GM12878 (cell line): ENCODE results near the gene CKAP2. TPM values are rescaled to one million over a fixed set of nuclear protein-coding genes. Genes with fewer than 3 reads are reported as not detected.

Experiments
- CBFB ChIP-seq: IDR thresholded peaks from 2 replicates; pipeline ENCODE4 v1.6.1; 2016; ENCODE audit warnings: antibody characterized with exemption, low read depth
- CBX3 ChIP-seq: fragments of 200-600 bp; sonication (generic); IDR thresholded peaks from 2 replicates; pipeline ENCODE4 v1.6.1; 2016; ENCODE audit warnings: low read depth, borderline replicate concordance
- CEBPB ChIP-seq, 2 experiments: fragments of 150-350 bp in 1 of 2; IDR thresholded peaks; 2 replicates each; pipeline ENCODE4 v1.6.1; 2012 to 2014; ENCODE audit warnings: low read depth in 2 of 2, low read length in 2 of 2, borderline replicate concordance in 1 of 2, inconsistent platforms in 1 of 2
- CHD1 ChIP-seq: IDR thresholded peaks from 2 replicates; pipeline ENCODE4 v1.6.1; 2012; ENCODE audit warnings: low read depth, low read length, improper control_type of control experiment
- CREM ChIP-seq: IDR thresholded peaks from 2 replicates; pipeline ENCODE4 v1.6.1; 2014; ENCODE audit warnings: antibody characterized with exemption, low read depth
- EP300 ChIP-seq, 2 experiments: fragments of 150-350 bp in 1 of 2; IDR thresholded peaks; 2 replicates each; pipeline ENCODE4 v1.6.1; 2011 to 2012; ENCODE audit warnings: low read depth in 2 of 2, low read length in 2 of 2, borderline replicate concordance in 1 of 2, improper control_type of control experiment in 1 of 2, inconsistent platforms in 1 of 2; ENCODE audit not compliant: control insufficient read depth in 1 of 2
- HDGF ChIP-seq: fragments of 450-650 bp; IDR thresholded peaks from 2 replicates; pipeline ENCODE4 v1.6.1; 2016; ENCODE audit warnings: antibody characterized with exemption
- HSF1 ChIP-seq: fragments of 150-350 bp; IDR thresholded peaks from 2 replicates; pipeline ENCODE4 v1.6.1; 2014; ENCODE audit warnings: mild to moderate bottlenecking, low read depth, low read length
- JUND ChIP-seq: IDR thresholded peaks from 2 replicates; pipeline ENCODE4 v1.6.1; 2012; ENCODE audit warnings: low read depth, mild to moderate bottlenecking, low read length, improper control_type of control experiment, moderate library complexity
- MTA2 ChIP-seq: fragments of 450-650 bp; IDR thresholded peaks from 2 replicates; pipeline ENCODE4 v1.6.1; 2016; ENCODE audit warnings: low read depth, mild to moderate bottlenecking, moderate library complexity
- NFYB ChIP-seq: IDR thresholded peaks from 2 replicates; pipeline ENCODE4 v1.6.1; 2011; ENCODE audit warnings: low read depth, mild to moderate bottlenecking, low read length, improper control_type of control experiment, moderate library complexity; ENCODE audit not compliant: insufficient read depth
- NR2C1 ChIP-seq: fragments of 450-650 bp; IDR thresholded peaks from 2 replicates; pipeline ENCODE4 v1.6.1; 2017; ENCODE audit warnings: antibody characterized with exemption, mild to moderate bottlenecking, moderate library complexity
- NRF1 ChIP-seq: conservative IDR thresholded peaks from 2 replicates; pipeline ENCODE4 v1.6.1; 2011; ENCODE audit warnings: mild to moderate bottlenecking, low read depth, low read length, improper control_type of control experiment
- PML ChIP-seq: IDR thresholded peaks from 2 replicates; pipeline ENCODE4 v1.6.1; 2012; ENCODE audit warnings: low read length, inconsistent platforms
- SMAD5 ChIP-seq: IDR thresholded peaks from 2 replicates; pipeline ENCODE4 v1.6.1; 2016; ENCODE audit warnings: antibody characterized with exemption, low read depth
- SRF ChIP-seq, 2 experiments: IDR thresholded peaks; 2 replicates each; pipeline ENCODE4 v1.6.1; 2011; ENCODE audit warnings: low read depth in 2 of 2, low read length in 2 of 2, mild to moderate bottlenecking in 1 of 2, moderate library complexity in 1 of 2
- TARDBP ChIP-seq: IDR thresholded peaks from 2 replicates; pipeline ENCODE4 v1.6.1; 2016; ENCODE audit warnings: borderline replicate concordance
- TCF12 ChIP-seq: IDR thresholded peaks from 2 replicates; pipeline ENCODE4 v1.6.1; 2011; ENCODE audit warnings: low read depth, mild to moderate bottlenecking, low read length
- WRNIP1 ChIP-seq: IDR thresholded peaks from 2 replicates; pipeline ENCODE4 v1.6.1; 2011; ENCODE audit warnings: low read depth, low read length, improper control_type of control experiment, borderline replicate concordance
- YBX1 ChIP-seq: fragments of 450-650 bp; IDR thresholded peaks from 2 replicates; pipeline ENCODE4 v1.6.1; 2016; ENCODE audit warnings: antibody characterized with exemption
- ZBTB33 ChIP-seq: fragments of 450-650 bp; IDR thresholded peaks from 2 replicates; pipeline ENCODE4 v1.6.1; 2017; ENCODE audit warnings: mild to moderate bottlenecking
- ZNF384 ChIP-seq: IDR thresholded peaks from 2 replicates; pipeline ENCODE4 v1.6.1; 2012; ENCODE audit warnings: low read depth, mild to moderate bottlenecking, low read length, improper control_type of control experiment, borderline replicate concordance
- ZNF687 ChIP-seq: fragments of 450-650 bp; IDR thresholded peaks from 2 replicates; pipeline ENCODE4 v1.6.1; 2017; ENCODE audit warnings: mild to moderate bottlenecking, moderate library complexity
- polyA plus RNA-seq, 11 experiments: library from polyadenylated mRNA; depleted of rRNA in 4 of 11; unstranded in 6 of 11; stranded (reverse) in 5 of 11; fragments of >200 nt; fragmentation: Nextera tagmentation in 4 of 11; fragmentation: Illumina TruSeq in 1 of 11; extraction: Ambion mirVana in 4 of 11; extraction: Trizol in 1 of 11; gene quantifications; 1 replicate in 1 of 11; 2 replicates in 10 of 11; pipeline versions ENCODE4 v1.2.1 to v1.2.3, GENCODE V29; 2011 to 2016; ENCODE audit warnings: inconsistent platforms in 2 of 11, missing spikeins in 2 of 11, low read depth in 1 of 11
- total RNA-seq, 4 experiments: library from RNA; depleted of rRNA in 3 of 4; stranded (reverse); fragments of >200 nt in 3 of 4; fragmentation: Illumina TruSeq in 1 of 4; extraction: Trizol in 1 of 4; gene quantifications; 2 replicates each; pipeline versions ENCODE4 v1.2.1 to v1.2.3, GENCODE V29; 2013 to 2021

Gene CKAP2
- total and polyA plus RNA-seq, 10 of the 15 experiments (the other 5 are each of a cell fraction or from before 2014, with no cell fraction given) = 20.9 to 62.3 (median 37.5) TPM

GRCh38 chr13:52454459-52454819 lies 839 bp upstream of the CKAP2 start (continued):
- TF ChIP-seq YBX1 = no peak
- no peak for TF ChIP-seq CBFB
- no peak for TF ChIP-seq CBX3
- no peak for TF ChIP-seq ZNF384
- TF ChIP-seq WRNIP1 = no peak
- TF ChIP-seq NR2C1 = no peak
- TF ChIP-seq NFYB = no peak
- TF ChIP-seq EP300 (IDR thresholded peaks at IDR 0.05; ENCODE audit: borderline replicate concordance in 1 of 2, control insufficient read depth in 1 of 2, low read depth in 2 of 2, low read length in 2 of 2) = no peak
- TF ChIP-seq SMAD5 = no peak
- no peak for TF ChIP-seq NRF1
- TF ChIP-seq JUND = no peak
- 0 out of 4 replicates have a peak, but pooled peaks of 1 of the 2 experiments have one; percentile 18 for TF ChIP-seq SRF (IDR thresholded peaks at IDR 0.05; ENCODE audit: low read depth in 2 of 2, low read length in 2 of 2)
- no peak for TF ChIP-seq HSF1
- no peak for TF ChIP-seq MTA2
- no peak for TF ChIP-seq HDGF
- TF ChIP-seq CHD1 = 0 out of 2 replicates have a peak, but pooled peaks have one; percentile 40
- no peak for TF ChIP-seq CEBPB (IDR thresholded peaks at IDR 0.05; ENCODE audit: borderline replicate concordance in 1 of 2, low read depth in 2 of 2, low read length in 2 of 2)
- no peak for TF ChIP-seq CREM
- peak; percentile 71 for TF ChIP-seq TCF12
- TF ChIP-seq TARDBP = no peak
- TF ChIP-seq ZBTB33 = no peak
- TF ChIP-seq ZNF687 = no peak
- no peak; the same call in 1 of the 2 replicates for TF ChIP-seq PML
